ENCODE measurements around the gene CWC22. TPM values are rescaled to one million over a fixed set of nuclear protein-coding genes. Genes with fewer than 3 reads are reported as not detected.

Gene CWC22
- total and polyA plus RNA-seq, 2 donors (not counting 1 experiment from before 2014, with no cell fraction given), result 6.3 to 28.7 TPM

DNA sequence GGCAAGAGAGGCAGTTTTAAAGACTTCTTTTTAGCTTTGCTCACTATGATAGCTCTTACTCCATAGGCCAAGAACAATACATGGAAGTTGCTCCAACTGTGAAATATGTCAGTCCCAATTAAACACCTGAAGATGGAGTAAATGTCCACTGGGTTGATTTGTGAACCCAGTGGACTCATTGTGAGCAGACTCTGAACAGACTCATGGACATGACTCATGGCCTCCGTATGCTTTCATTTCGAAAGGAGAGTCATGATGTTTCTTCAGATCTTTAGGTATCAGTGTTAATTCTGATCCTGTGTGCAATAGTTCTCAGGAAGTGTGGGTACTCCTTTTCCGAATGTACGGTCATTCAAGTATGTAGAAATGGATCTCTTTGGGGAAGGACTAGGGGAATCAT, 5.4 kb upstream of the CWC22 start:
- CTCF ChIA-PET, result no interaction called here
- intact Hi-C loops (cut with micrococcal nuclease), result no loop called here
- peaks cover 14% of the 10 kb centered on the region for H3K27me3 Mint-ChIP-seq

DNA sequence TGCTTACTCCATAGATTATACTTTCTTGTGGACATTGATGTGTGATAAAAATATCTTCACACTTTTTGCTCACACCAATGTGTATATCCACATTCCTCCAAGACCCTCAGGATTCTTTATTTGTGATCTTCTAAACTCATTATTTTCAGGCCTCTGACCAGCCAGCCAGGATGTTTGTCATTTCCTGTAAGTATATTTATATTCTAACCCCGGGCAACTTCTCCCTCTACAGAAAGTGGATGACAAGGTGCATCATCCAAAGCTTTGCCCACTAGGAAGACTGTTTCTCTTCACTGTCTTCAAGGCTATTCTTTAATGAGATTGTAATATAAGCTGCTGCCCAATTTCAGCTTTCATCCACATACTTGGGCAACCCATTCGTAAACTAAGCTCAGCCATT, 3.6 kb upstream of the CWC22 start:
- WGBS (ENCODE audit: insufficient coverage), result no CpG with 5 or more reads among the region's 2 CpGs
- Histone ChIP-seq H4K20me1 (ENCODE audit: control insufficient read depth, insufficient read depth, low read length, poor library complexity, severe bottlenecking) (no peaks in the 10 kb centered on the region), H3K4me3 (ENCODE audit: control extremely low read depth in 1 of 5, extremely low read depth in 1 of 5, insufficient read depth in 1 of 5, low read depth in 2 of 5, low read length in 4 of 5) (no peak overlapping the region), H3K27ac (ENCODE audit: low read length in 2 of 2) (no peak overlapping the region), H3K4me2 (replicated peaks; ENCODE audit: low read depth, low read length, poor library complexity, severe bottlenecking) (no peak overlapping the region), H3K9me3 (ENCODE audit: control extremely low read depth in 1 of 3, control insufficient read depth in 2 of 3, insufficient read depth in 1 of 3, low read length in 2 of 3) (no peaks in the 10 kb centered on the region), H3K27me3 (replicated peaks in 1 of 4; ENCODE audit: control extremely low read depth in 1 of 4, control insufficient read depth in 3 of 4, insufficient read depth in 4 of 4, low read length in 3 of 4) (no peaks in the 10 kb centered on the region), H3K79me2 (ENCODE audit: control insufficient read depth, insufficient read depth, low read length) (peaks cover 13% of the 10 kb centered on the region), H3K36me3 (replicated peaks in 1 of 2; ENCODE audit: control extremely low read depth in 1 of 2, control insufficient read depth in 1 of 2, extremely low read depth in 1 of 2, insufficient read depth in 2 of 2, low read length in 1 of 2) (no peaks in the 10 kb centered on the region), H3K4me1 (ENCODE audit: control insufficient read depth in 2 of 2, insufficient read depth in 2 of 2, low read length in 2 of 2) (peaks cover 8 to 9% of the 10 kb centered on the region in 2 donors), H2AFZ (ENCODE audit: insufficient read depth, low read depth, low read length, poor library complexity, severe bottlenecking) (peak overlapping the region; percentile 46), H3K9ac (ENCODE audit: low read length) (no peak overlapping the region)
- ChIA-PET POLR2A (no interaction called here), CTCF (no interaction called here)
- TF ChIP-seq, protein P1, sequence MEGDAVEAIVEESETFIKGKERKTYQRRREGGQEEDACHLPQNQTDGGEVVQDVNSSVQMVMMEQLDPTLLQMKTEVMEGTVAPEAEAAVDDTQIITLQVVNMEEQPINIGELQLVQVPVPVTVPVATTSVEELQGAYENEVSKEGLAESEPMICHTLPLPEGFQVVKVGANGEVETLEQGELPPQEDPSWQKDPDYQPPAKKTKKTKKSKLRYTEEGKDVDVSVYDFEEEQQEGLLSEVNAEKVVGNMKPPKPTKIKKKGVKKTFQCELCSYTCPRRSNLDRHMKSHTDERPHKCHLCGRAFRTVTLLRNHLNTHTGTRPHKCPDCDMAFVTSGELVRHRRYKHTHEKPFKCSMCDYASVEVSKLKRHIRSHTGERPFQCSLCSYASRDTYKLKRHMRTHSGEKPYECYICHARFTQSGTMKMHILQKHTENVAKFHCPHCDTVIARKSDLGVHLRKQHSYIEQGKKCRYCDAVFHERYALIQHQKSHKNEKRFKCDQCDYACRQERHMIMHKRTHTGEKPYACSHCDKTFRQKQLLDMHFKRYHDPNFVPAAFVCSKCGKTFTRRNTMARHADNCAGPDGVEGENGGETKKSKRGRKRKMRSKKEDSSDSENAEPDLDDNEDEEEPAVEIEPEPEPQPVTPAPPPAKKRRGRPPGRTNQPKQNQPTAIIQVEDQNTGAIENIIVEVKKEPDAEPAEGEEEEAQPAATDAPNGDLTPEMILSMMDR (IDR thresholded peaks at IDR 0.05), result no peak
- TF ChIP-seq EZH2 (IDR thresholded peaks at IDR 0.05; ENCODE audit: borderline replicate concordance, insufficient read depth, low read depth, low read length, poor library complexity, severe bottlenecking), result no peak
- Mint-ChIP-seq H3K4me1 (peaks cover 13% of the 10 kb centered on the region), H3K4me3 (no peak overlapping the region), H3K27ac (no peak overlapping the region), H3K9me3 (ENCODE audit: insufficient read depth) (no peaks in the 10 kb centered on the region), H3K27me3 (peaks cover 1% of the 10 kb centered on the region)
- no peak for ATAC-seq (ENCODE audit: low read depth)
- no peak for DNase-seq
- intact Hi-C loops (cut with micrococcal nuclease), result no loop called here

More for the DNA sequence above, 5.4 kb upstream of the CWC22 start:
- H2AFZ ChIP-seq (ENCODE audit: insufficient read depth, low read depth, low read length, poor library complexity, severe bottlenecking), result no peak overlapping the region
- POLR2A ChIA-PET, result no interaction called here
- ATAC-seq (ENCODE audit: low read depth) (no peak), DNase-seq (no peak)
- H3K27ac Mint-ChIP-seq, result no peak overlapping the region
- H3K9me3 ChIP-seq (ENCODE audit: control extremely low read depth in 1 of 3, control insufficient read depth in 2 of 3, insufficient read depth in 1 of 3, low read length in 2 of 3), result no peaks in the 10 kb centered on the region
- 95% methylated on average over 2 of the region's 4 CpGs for WGBS (ENCODE audit: insufficient coverage)
- H3K36me3 ChIP-seq (replicated peaks in 1 of 2; ENCODE audit: control extremely low read depth in 1 of 2, control insufficient read depth in 1 of 2, extremely low read depth in 1 of 2, insufficient read depth in 2 of 2, low read length in 1 of 2), result no peaks in the 10 kb centered on the region
- H3K27me3 ChIP-seq (replicated peaks in 1 of 4; ENCODE audit: control extremely low read depth in 1 of 4, control insufficient read depth in 3 of 4, insufficient read depth in 4 of 4, low read length in 3 of 4), result peaks cover 0 to 3% (median 1%) of the 10 kb centered on the region in 4 experiments
- H4K20me1 ChIP-seq (ENCODE audit: control insufficient read depth, insufficient read depth, low read length, poor library complexity, severe bottlenecking), result no peaks in the 10 kb centered on the region
- no peaks in the 10 kb centered on the region for H3K9me3 Mint-ChIP-seq (ENCODE audit: insufficient read depth)
- no peak overlapping the region for H3K4me2 ChIP-seq (replicated peaks; ENCODE audit: low read depth, low read length, poor library complexity, severe bottlenecking)
- no peak overlapping the region for H3K4me3 ChIP-seq (ENCODE audit: control extremely low read depth in 1 of 5, extremely low read depth in 1 of 5, insufficient read depth in 1 of 5, low read depth in 2 of 5, low read length in 4 of 5)
- no peak overlapping the region for H3K27ac ChIP-seq (ENCODE audit: low read length in 2 of 2)
- H3K9ac ChIP-seq (ENCODE audit: low read length), result no peak overlapping the region
- H3K4me1 Mint-ChIP-seq, result no peaks in the 10 kb centered on the region
- TF ChIP-seq EZH2 (IDR thresholded peaks at IDR 0.05; ENCODE audit: borderline replicate concordance, insufficient read depth, low read depth, low read length, poor library complexity, severe bottlenecking), result no peak
- TF ChIP-seq, protein P1 (IDR thresholded peaks at IDR 0.05), result no peak
- H3K79me2 ChIP-seq (ENCODE audit: control insufficient read depth, insufficient read depth, low read length), result no peaks in the 10 kb centered on the region
- no peaks in the 10 kb centered on the region for H3K4me1 ChIP-seq (ENCODE audit: control insufficient read depth in 2 of 2, insufficient read depth in 2 of 2, low read length in 2 of 2)
- H3K4me3 Mint-ChIP-seq, result no peak overlapping the region
